ENCODE results near the gene CTSK.

GRCh38 chr1:150778409-150778808, 29.7 kb downstream of the CTSK start:
- TF ChIP-seq CTCF (IDR thresholded peaks at IDR 0.05) = no peak
- TF ChIP-seq POLR2A (IDR thresholded peaks at IDR 0.05) = no peak

All from adrenal gland (tissue), 5 donors.